Measurements from ENCODE around the gene ATP10B.
A peak's percentile ranks its signal among the peaks of the same experiment; 100 is the strongest.

The ATP10B gene

DNA sequence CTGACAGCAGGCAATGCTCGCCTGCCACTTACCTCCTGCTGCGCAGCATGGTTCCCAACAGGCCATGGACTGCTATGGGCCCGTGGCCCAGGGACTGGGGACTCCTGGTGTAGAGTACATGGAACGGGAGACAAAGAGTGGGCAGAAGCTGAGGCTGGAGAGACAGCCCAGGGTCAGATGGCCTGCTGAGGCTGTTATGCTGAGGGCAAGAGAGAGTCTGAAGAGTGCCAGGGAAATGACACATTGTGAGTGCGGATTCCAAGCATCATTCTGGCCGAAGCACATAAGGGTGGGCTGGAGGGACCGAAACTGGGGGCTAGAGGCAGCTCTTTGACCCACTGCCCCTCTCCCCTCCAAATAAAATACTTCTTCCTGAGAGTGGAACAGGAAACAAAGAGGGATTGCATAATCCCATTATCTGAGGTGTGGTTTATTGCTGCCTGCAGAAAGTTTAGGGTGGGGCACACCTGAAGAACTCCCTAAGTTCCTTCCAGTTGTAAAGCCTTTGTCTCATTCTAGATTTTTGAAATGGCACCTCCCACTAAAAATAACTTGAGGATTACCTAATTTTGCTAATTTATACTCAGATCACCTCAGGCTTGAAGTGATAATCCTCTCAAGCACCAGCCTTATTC, 158.1 kb downstream of the ATP10B start:
- no peak for TF ChIP-seq CTCF (IDR thresholded peaks at IDR 0.05; ENCODE audit: insufficient read depth, low read depth, low read length, missing control alignments)

DNA sequence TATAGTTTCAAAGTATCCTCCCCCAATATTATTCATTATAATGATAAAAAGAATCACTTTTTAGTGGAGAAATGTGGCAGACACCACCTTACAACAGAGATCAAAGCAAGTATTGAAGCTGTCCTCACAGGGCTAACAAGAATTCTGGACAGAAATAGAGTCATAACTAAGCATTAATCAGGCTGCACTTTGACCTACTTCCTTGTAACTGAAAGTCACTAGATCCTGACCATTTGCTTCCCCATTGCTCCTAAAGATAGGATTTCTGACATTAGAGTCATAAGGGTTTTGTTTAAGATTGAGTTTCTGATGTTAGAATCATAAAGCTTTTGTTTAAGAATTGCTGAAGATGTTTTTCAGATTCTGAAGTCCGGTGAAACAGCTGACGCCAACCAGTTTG, 159.7 kb downstream of the ATP10B start:
- TF ChIP-seq CTCF (IDR thresholded peaks at IDR 0.05; ENCODE audit: insufficient read depth, low read depth, low read length, missing control alignments) = no peak
- no peak overlapping the region for H3K4me3 ChIP-seq (ENCODE audit: low read length)

More for the DNA sequence above, 158.1 kb downstream of the ATP10B start:
- H3K4me3 ChIP-seq (ENCODE audit: low read length) = no peak overlapping the region
- peak; percentile 56 for DNase-seq (ENCODE audit: low read depth)

DNA sequence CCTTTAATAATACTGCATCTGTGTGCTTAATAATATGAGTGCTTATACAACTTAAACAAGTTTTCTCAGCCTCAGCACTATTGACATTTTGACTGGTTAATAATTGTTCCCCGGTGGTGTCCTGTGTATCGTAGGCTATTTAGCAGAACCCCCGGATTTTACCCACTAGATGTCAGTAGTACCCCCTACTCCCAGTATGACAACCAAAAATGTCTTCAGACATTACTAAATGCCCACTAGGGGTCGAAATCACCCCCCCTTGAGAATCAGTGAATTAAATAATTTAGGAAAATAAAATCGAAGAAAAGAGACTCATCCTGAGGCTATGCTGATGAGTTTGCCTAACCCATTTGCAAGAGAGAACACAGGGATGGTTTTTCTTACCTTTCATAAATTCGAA, 166.3 kb downstream of the ATP10B start:
- peak; percentile 23 for TF ChIP-seq CTCF (IDR thresholded peaks at IDR 0.05; ENCODE audit: insufficient read depth, low read depth, low read length, missing control alignments)
- H3K4me3 ChIP-seq (ENCODE audit: low read length) = no peak overlapping the region
- DNase-seq (ENCODE audit: low read depth) = no peak

More for the DNA sequence above, 159.7 kb downstream of the ATP10B start:
- DNase-seq (ENCODE audit: low read depth) = no peak

GRCh38 chr5:160685219-160685618, 166.8 kb downstream of the ATP10B start:
- TF ChIP-seq CTCF (IDR thresholded peaks at IDR 0.05; ENCODE audit: insufficient read depth, low read depth, low read length, missing control alignments) = no peak
- H3K4me3 ChIP-seq (ENCODE audit: low read length) = no peak overlapping the region
- DNase-seq (ENCODE audit: low read depth) = peak; percentile 13

DNA sequence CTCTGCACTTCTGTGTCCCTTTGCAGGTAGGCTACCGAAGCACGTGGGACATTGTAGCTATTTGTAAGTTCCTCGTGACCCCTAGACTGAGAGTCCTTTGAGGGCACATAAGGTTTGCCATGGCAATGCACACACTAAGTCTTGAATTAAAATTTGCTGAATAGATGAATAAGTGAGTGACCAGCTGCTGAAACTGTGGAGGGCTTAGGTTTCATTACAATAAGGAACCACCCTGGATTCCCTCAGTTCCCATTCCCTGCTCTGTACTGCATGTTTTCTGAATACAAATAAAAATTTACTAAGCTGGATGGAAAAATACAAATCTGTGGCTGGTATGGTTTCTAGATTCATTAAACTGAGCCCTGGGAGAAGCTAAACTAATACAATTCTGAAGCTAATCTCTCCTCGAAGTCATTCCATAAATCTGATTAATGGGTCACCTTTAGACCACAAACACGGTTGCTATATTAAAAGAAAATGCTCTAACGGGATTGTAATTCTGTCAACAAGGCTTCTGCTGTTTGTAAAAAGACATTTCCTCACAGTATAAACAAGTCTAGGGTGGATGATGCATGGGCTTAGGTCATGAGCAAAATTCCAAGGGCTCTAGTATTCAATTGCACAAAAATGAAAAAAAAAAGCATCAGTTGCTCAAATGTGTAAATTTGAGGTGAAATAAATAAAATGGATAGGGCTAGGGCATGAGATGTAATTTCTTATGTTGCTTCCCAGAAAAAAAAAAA, 172.3 kb downstream of the ATP10B start:
- TF ChIP-seq CTCF (IDR thresholded peaks at IDR 0.05; ENCODE audit: insufficient read depth, low read depth, low read length, missing control alignments) = no peak
- DNase-seq (ENCODE audit: low read depth) = no peak
- no peak overlapping the region for H3K4me3 ChIP-seq (ENCODE audit: low read length)

DNA sequence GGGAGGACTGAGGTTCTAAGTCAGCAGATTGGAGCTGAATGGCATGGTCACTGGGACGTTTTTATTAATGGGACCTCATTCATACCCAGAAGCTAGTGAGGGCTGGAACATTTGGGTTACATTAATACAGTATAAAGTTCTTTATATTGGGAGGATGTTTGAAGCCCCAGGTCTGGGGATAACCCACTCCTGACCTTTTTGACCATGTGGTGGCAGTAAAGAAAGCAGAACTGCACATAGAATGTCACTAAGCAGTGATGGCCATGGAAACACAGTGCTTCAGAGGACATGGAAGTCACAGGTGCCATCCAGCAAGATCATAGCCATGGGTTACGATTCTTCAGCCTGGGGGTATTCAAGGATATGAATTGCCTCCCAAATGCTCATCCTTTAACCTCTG, 176.0 kb downstream of the ATP10B start:
- no peak overlapping the region for H3K4me3 ChIP-seq (ENCODE audit: low read length)
- no peak for DNase-seq (ENCODE audit: low read depth)
- no peak for TF ChIP-seq CTCF (IDR thresholded peaks at IDR 0.05; ENCODE audit: insufficient read depth, low read depth, low read length, missing control alignments)

Data from epithelial cell of esophagus (primary cell).